ENCODE measurements around the gene NFE2L1.
"Not testable (repeated sequence)": the region's sequence is repeated elsewhere in the genome, so short reads cannot be mapped to it uniquely, and the experiment has no call there.

NFE2L1 gene

GRCh38 chr17:48066192-48066591, 18.0 kb downstream of the NFE2L1 start:
- Mint-ChIP-seq H3K4me1 (no peaks in the 10 kb centered on the region), H3K27me3 (no peaks in the 10 kb centered on the region), H3K9me3 (no peaks in the 10 kb centered on the region), H3K36me3 (peaks cover 42% of the 10 kb centered on the region), H3K4me3 (no peak overlapping the region), H3K27ac (no peak overlapping the region)
- no peak for ATAC-seq

- Mint-ChIP-seq H3K4me3 (no peak overlapping the region), H3K4me1 (no peaks in the 10 kb centered on the region), H3K27ac (no peak overlapping the region), H3K27me3 (no peaks in the 10 kb centered on the region), H3K36me3 (peaks cover 37% of the 10 kb centered on the region), H3K9me3 (no peaks in the 10 kb centered on the region)
- ATAC-seq: no peak
Observed at GRCh38 chr17:48066656-48067055, 18.5 kb downstream of the NFE2L1 start.

GRCh38 chr17:48067245-48067644, 19.1 kb downstream of the NFE2L1 start:
- no peaks in the 10 kb centered on the region for H3K9me3 Mint-ChIP-seq
- H3K4me1 Mint-ChIP-seq: no peaks in the 10 kb centered on the region
- H3K36me3 Mint-ChIP-seq: peaks cover 34% of the 10 kb centered on the region
- no peaks in the 10 kb centered on the region for H3K27me3 Mint-ChIP-seq
- ATAC-seq: no peak
- H3K4me3 Mint-ChIP-seq: no peak overlapping the region
- no peak overlapping the region for H3K27ac Mint-ChIP-seq

- H3K4me1 Mint-ChIP-seq, H3K27me3 Mint-ChIP-seq, H3K9me3 Mint-ChIP-seq, H3K4me3 Mint-ChIP-seq, ATAC-seq, H3K27ac Mint-ChIP-seq: not testable (repeated sequence)
- H3K36me3 Mint-ChIP-seq: peaks cover 28% of the 10 kb centered on the region
Observed at GRCh38 chr17:48067808-48068207, 19.6 kb downstream of the NFE2L1 start.

- no peak for ATAC-seq
- no peaks in the 10 kb centered on the region for H3K4me1 Mint-ChIP-seq
- H3K9me3 Mint-ChIP-seq: no peaks in the 10 kb centered on the region
- H3K27ac Mint-ChIP-seq: peak overlapping the region; percentile 32
- H3K4me3 Mint-ChIP-seq: no peak overlapping the region
- peaks cover 28% of the 10 kb centered on the region for H3K36me3 Mint-ChIP-seq
- H3K27me3 Mint-ChIP-seq: no peaks in the 10 kb centered on the region
Observed at GRCh38 chr17:48068491-48068961, 20.4 kb downstream of the NFE2L1 start.

- ATAC-seq: no peak
- H3K27ac Mint-ChIP-seq: no peak overlapping the region
- H3K9me3 Mint-ChIP-seq: no peaks in the 10 kb centered on the region
- H3K4me3 Mint-ChIP-seq: no peak overlapping the region
- H3K4me1 Mint-ChIP-seq: no peaks in the 10 kb centered on the region
- H3K36me3 Mint-ChIP-seq: peaks cover 31% of the 10 kb centered on the region
- no peaks in the 10 kb centered on the region for H3K27me3 Mint-ChIP-seq
Observed at GRCh38 chr17:48070195-48070594, 22.0 kb downstream of the NFE2L1 start.

GRCh38 chr17:48071654-48072053, 23.5 kb downstream of the NFE2L1 start:
- H3K27me3 Mint-ChIP-seq: no peaks in the 10 kb centered on the region
- H3K9me3 Mint-ChIP-seq: no peaks in the 10 kb centered on the region
- peaks cover 36% of the 10 kb centered on the region for H3K36me3 Mint-ChIP-seq
- H3K27ac Mint-ChIP-seq: no peak overlapping the region
- ATAC-seq: no peak
- H3K4me3 Mint-ChIP-seq: no peak overlapping the region
- no peaks in the 10 kb centered on the region for H3K4me1 Mint-ChIP-seq

- H3K27me3 Mint-ChIP-seq, H3K9me3 Mint-ChIP-seq, H3K4me1 Mint-ChIP-seq, ATAC-seq, H3K27ac Mint-ChIP-seq, H3K4me3 Mint-ChIP-seq: not testable (repeated sequence)
- peaks cover 32% of the 10 kb centered on the region for H3K36me3 Mint-ChIP-seq
Observed at GRCh38 chr17:48072811-48073210, 24.7 kb downstream of the NFE2L1 start.

GRCh38 chr17:48073566-48074094, 25.5 kb downstream of the NFE2L1 start:
- not testable (repeated sequence) for H3K27ac Mint-ChIP-seq, H3K4me1 Mint-ChIP-seq, H3K27me3 Mint-ChIP-seq, H3K4me3 Mint-ChIP-seq, H3K9me3 Mint-ChIP-seq, ATAC-seq
- H3K36me3 Mint-ChIP-seq: peaks cover 26% of the 10 kb centered on the region

GRCh38 chr17:48074322-48075081, 26.3 kb downstream of the NFE2L1 start:
- Mint-ChIP-seq H3K27me3 (no peaks in the 10 kb centered on the region), H3K4me3 (no peak overlapping the region), H3K27ac (no peak overlapping the region), H3K4me1 (no peaks in the 10 kb centered on the region), H3K9me3 (no peaks in the 10 kb centered on the region), H3K36me3 (peaks cover 21% of the 10 kb centered on the region)
- ATAC-seq: no peak

- not testable (repeated sequence) for H3K4me1 Mint-ChIP-seq, H3K9me3 Mint-ChIP-seq, H3K4me3 Mint-ChIP-seq, H3K27ac Mint-ChIP-seq, ATAC-seq, H3K27me3 Mint-ChIP-seq
- peaks cover 21% of the 10 kb centered on the region for H3K36me3 Mint-ChIP-seq
Observed at GRCh38 chr17:48077152-48077551, 29.0 kb downstream of the NFE2L1 start.

- H3K27ac Mint-ChIP-seq: no peak overlapping the region
- H3K4me1 Mint-ChIP-seq: no peaks in the 10 kb centered on the region
- no peak for ATAC-seq
- H3K9me3 Mint-ChIP-seq: no peaks in the 10 kb centered on the region
- H3K36me3 Mint-ChIP-seq: no peaks in the 10 kb centered on the region
- H3K4me3 Mint-ChIP-seq: no peak overlapping the region
- H3K27me3 Mint-ChIP-seq: no peaks in the 10 kb centered on the region
Observed at GRCh38 chr17:48081858-48082257, 33.7 kb downstream of the NFE2L1 start.

GRCh38 chr17:48084932-48085331, 36.8 kb downstream of the NFE2L1 start:
- no peaks in the 10 kb centered on the region for H3K9me3 Mint-ChIP-seq
- H3K4me3 Mint-ChIP-seq: no peak overlapping the region
- peaks cover 9% of the 10 kb centered on the region for H3K36me3 Mint-ChIP-seq
- no peaks in the 10 kb centered on the region for H3K4me1 Mint-ChIP-seq
- no peak overlapping the region for H3K27ac Mint-ChIP-seq
- no peaks in the 10 kb centered on the region for H3K27me3 Mint-ChIP-seq
- ATAC-seq: no peak

GRCh38 chr17:48093341-48094045, 45.3 kb downstream of the NFE2L1 start:
- H3K4me3 Mint-ChIP-seq: no peak overlapping the region
- H3K36me3 Mint-ChIP-seq: peaks cover 17% of the 10 kb centered on the region
- no peak for ATAC-seq
- H3K9me3 Mint-ChIP-seq: no peaks in the 10 kb centered on the region
- peaks cover 20% of the 10 kb centered on the region for H3K4me1 Mint-ChIP-seq
- no peaks in the 10 kb centered on the region for H3K27me3 Mint-ChIP-seq
- no peak overlapping the region for H3K27ac Mint-ChIP-seq

GRCh38 chr17:48095611-48096010, 47.5 kb downstream of the NFE2L1 start:
- ATAC-seq: no peak
- Mint-ChIP-seq H3K27me3 (no peaks in the 10 kb centered on the region), H3K36me3 (peaks cover 3% of the 10 kb centered on the region), H3K9me3 (no peaks in the 10 kb centered on the region), H3K27ac (no peak overlapping the region), H3K4me1 (peaks cover 31% of the 10 kb centered on the region), H3K4me3 (no peak overlapping the region)

- H3K36me3 Mint-ChIP-seq: no peaks in the 10 kb centered on the region
- no peak for ATAC-seq
- H3K9me3 Mint-ChIP-seq: no peaks in the 10 kb centered on the region
- peaks cover 54% of the 10 kb centered on the region for H3K4me1 Mint-ChIP-seq
- peak overlapping the region; percentile 97 for H3K27ac Mint-ChIP-seq
- no peaks in the 10 kb centered on the region for H3K27me3 Mint-ChIP-seq
- peak overlapping the region; percentile 95 for H3K4me3 Mint-ChIP-seq
Observed at GRCh38 chr17:48100160-48100559, 52.0 kb downstream of the NFE2L1 start.
